Measurements from ENCODE around the gene TPCN1.

TPCN1 gene

DNA sequence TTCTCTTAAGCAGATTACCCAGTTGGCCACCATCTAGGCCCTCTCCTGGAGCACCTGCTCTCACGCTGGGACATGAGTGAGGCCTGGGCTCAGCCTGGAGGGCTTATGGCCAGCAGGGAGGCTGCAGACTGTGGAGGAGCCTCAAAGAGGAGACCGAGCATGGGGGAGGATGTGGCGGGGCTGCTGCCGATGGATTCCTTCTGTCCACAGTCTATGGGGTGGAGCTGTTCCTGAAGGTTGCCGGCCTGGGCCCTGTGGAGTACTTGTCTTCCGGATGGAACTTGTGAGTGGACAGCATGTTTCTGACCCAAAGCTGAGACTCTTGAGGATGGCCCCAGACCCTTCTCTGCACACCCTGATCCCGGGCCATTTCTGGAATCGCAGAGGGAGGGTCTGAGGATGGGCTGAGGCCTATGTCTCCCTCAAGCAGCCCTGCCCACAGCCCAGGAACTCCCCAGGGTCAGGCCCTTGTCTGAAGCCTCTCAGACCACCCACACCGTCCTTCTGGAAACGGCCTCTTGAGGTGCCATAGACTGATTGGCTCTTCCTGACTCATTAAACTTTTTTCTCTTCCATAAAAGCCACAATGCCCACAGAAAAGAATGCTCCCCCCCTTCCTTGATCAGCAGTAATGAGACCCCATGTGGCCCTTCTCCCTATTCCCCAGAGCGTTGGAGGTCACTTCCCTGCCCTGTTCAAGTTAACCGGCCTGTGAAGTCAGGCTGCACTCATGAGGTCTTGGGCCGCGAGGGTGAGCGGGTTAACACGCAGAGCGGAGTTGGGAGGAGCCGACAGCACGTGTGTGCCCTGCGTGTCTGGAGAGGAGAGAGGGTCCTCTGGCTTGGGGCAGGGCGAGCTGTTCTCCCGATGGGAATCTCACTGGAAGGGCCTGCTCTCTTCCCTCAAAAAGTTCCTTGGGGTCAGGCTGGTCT, 64.7 kb downstream of the TPCN1 start:
- no peak for DNase-seq (ENCODE audit: low read depth, low spot score)

DNA sequence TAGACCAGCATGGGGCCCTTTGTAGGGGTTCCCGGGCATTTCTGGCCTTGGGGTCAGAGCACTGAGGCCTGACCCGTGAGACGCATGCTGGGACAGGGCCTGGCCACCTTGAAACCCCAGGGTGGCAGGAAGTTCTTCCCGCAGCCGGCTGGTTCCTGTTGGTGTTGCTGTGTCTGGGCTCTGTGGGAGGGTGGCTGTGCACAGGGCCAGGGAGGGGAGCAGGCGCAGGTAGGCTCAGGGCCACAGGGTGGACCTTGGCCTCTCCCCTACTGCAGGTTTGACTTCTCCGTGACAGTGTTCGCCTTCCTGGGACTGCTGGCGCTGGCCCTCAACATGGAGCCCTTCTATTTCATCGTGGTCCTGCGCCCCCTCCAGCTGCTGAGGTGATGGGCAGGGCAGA, 65.4 kb downstream of the TPCN1 start:
- DNase-seq (ENCODE audit: low read depth, low spot score), result no peak

DNA sequence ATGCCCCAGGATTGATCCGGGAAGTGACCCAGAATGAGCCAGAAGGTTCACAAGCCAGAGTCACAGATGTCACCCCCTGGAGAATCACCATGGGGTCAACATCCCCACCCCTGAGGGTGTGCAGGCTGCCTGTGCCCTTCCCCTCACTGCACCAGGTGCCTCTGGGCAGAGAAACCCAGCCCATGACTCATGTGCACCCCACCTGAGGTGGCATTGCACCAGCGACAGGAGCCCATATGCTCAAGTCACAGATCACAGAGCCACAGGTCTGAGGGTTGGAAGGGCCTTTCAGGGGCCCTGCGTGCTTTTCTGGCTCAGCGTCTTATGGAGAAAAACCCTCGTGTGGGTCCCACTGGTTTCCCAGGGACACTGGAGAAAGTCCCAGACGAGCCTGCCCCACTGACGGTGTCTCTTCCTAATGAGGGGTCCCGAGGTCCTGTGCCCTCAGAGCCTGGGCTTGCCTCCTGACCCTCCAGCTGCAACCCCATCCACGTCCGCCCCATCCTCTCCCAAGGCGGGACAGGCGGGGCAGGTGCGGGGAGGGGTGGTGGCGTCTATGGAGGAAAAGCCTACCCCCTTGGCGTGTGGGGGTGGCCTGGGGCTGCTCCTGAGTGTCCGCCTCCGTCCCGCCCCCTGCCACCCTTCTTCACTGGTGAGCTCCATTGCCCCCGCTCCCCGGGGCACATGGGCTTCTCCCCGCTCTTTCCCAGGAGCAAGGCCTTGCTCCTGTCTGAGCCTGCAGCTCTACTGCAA, 66.1 kb downstream of the TPCN1 start:
- DNase-seq (ENCODE audit: low read depth, low spot score), result no peak

DNA sequence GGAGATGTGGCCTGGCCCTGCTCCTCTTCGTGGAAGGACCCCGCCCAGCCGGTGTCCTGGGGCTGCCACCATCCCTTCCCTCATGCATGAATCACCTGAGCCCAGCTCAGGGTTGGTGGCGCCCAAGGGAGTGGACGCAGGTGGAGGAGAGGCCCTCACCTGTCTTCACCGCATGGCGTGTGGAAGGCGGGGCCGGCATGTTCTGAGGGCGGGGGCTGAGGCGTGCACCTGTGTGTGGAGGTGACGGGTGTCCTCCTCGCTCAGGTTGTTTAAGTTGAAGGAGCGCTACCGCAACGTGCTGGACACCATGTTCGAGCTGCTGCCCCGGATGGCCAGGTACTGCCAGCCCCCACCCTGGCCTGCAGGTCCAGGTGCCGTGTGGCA, 66.6 kb downstream of the TPCN1 start:
- DNase-seq (ENCODE audit: low read depth, low spot score), result no peak

DNA sequence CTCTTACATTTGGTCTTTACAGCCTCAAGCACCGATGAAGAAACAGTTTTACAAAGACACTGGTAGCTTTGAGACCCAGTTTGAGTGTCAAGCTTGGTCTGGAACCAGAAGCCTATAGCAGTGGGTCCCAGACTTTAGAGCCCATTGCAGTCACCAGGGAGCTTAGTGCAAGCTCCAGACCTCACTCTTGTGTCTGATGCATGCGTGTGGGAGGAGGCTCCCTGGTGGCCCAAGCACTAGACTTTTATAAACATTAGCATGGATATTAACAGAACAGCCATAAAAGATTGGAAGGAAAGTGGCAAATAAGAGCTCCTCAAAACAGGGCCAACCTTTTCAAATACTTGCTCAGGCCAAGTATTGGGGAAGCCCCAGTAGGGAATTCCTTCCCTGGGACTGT, 68.1 kb downstream of the TPCN1 start:
- DNase-seq (ENCODE audit: low read depth, low spot score), result no peak

DNA sequence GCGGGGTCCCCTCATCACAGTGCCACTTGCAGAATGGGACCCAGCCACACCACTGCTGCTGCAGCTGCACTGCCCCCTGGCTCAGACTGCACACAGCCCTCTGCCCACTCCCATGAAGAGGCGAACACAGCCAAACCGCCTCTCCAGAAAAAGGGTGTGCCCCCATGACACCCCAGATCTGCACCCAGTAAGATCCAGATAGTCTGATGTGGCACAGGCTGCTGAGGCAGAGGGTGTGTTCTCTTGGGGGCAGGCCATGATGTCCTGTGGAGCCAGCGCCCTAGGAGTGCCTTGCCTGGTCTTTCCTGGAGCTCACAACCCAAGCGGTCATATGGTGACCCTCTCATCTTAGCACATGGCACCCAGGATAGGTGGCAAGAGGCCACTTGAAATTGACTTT, 69.2 kb downstream of the TPCN1 start:
- no peak for DNase-seq (ENCODE audit: low read depth, low spot score)

DNA sequence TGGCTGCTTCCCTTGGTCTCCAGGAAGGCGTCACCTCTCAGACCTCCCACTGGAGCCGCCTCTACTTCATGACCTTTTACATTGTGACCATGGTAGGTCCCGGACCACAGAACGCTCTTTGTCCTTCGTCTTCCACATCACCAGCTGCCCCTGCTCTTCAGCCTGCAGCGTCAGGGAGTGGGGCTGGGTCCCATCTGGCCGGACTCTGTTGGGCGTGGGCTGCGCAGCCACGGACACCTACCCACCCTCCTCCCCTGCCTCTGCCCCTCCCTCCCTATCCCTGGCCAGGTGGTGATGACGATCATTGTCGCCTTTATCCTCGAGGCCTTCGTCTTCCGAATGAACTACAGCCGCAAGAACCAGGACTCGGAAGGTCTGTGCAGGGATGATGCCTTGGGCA, 70.3 kb downstream of the TPCN1 start:
- DNase-seq (ENCODE audit: low read depth, low spot score), result no peak

DNA sequence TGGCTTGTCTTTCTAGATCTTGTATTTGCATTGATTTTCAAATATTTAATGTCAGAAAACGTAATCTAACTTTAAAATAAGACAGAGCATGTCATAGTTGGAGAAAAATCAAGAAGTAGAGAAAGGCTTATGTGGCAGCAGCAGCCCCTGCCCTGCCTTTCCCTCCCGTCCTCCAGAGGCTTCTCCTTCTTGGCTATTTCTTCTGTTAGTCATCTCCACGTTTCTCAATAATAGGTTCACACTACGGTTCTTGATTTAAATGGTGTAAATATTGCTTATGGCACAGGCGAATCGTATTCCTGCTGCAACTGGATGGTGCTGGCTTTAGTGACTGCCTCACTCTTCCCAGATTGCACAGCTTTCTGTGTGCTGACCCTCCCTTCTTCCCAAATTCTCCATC, 70.8 kb downstream of the TPCN1 start:
- DNase-seq (ENCODE audit: low read depth, low spot score), result no peak

DNA sequence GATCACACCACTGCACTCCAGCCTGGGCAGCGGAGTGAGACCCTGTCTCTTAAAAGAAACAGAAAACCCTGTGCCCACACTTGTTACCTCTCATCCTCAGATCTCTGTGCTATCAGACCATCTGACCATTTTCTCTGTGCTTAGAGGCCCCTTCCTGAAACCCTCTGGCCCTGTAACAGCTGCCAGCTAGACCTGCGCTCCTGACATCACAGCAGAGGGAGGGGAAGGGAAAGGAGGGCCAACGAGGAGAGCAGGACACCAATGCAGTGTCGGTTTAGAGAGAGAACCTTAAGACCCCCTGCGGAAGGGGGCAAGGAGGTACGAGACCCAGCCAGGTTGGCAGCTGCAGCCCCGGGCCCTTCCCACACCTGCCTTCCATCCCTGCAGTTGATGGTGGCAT, 71.3 kb downstream of the TPCN1 start:
- DNase-seq (ENCODE audit: low read depth, low spot score), result no peak

DNA sequence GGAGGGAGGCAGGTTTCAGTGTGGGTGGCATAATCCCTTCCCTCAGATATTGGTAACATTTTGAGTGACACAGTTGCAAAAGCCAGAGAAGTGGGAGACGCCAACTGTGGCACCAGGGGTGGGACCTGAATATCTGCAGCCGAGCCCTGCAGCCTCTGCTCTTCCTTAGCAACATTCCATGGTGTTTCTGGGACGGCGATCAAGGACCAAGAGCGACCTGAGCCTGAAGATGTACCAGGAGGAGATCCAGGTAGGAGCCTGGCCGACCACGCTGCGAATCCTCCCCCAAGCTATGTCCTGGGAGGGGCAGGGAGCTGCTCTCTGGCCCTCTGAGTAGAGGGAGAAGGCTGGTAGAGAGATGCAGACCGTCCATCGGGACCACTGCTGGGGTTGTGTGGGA, 71.8 kb downstream of the TPCN1 start:
- DNase-seq (ENCODE audit: low read depth, low spot score), result no peak

DNA sequence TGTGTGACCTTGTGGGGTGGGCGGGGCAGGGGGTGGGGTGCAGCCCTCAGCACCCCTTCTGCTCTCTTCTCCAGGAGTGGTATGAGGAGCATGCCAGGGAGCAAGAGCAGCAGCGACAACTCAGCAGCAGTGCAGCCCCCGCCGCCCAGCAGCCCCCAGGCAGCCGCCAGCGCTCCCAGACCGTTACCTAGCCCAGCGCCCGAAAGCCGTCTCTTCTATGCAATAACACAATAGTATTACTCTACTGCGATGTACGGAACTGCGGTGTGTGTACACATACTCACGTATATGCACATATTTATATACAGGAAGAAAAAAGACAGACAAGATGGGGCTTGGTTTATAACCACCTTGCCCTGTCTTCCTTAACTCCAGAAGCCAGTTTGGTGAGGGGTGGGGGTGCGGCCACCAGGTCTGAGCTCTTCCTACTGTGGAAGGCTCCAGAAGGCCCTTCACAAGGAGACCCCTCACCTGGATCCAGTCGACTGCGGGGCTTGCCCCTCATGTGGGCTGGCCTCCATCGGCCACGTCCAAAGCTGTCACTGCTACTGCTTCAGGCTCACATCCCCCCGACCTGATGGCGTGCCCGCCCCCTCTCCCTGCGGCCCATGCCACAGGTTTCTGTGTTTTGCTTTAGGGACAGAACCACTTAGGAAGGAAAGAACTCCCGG, 74.8 kb downstream of the TPCN1 start:
- no peak for DNase-seq (ENCODE audit: low read depth, low spot score)

DNA sequence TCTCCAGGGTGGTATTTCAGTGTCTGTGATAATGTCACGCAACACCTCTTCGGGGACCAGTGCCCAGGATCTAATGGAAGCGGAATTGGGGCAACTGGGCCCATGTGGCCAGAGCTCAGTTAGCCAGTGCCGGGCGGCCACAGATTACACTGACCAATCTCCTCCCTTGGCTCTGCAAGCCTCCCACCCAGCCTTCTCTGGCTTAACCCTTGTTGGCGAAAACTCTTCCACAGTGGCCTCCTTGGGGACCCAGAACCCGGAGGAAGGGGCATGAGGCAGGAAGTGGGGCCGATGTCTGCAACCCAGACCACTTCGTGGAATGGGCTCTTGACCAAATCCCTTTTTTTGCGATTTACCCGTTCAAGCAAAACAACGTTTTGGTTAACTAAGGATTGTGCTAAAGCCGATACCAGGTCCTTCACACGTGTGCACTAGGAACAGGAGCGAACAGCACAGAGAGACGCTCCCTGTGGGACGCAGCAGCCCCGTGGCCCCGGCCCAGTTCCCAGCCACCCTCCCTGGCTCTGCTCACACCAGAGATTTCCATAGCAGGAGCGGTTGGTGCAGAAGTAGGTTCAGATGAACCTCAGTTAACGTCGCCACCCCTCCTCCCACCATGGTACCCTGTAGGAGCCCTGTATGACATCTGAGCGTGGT, 75.4 kb downstream of the TPCN1 start:
- no peak for DNase-seq (ENCODE audit: low read depth, low spot score)

DNA sequence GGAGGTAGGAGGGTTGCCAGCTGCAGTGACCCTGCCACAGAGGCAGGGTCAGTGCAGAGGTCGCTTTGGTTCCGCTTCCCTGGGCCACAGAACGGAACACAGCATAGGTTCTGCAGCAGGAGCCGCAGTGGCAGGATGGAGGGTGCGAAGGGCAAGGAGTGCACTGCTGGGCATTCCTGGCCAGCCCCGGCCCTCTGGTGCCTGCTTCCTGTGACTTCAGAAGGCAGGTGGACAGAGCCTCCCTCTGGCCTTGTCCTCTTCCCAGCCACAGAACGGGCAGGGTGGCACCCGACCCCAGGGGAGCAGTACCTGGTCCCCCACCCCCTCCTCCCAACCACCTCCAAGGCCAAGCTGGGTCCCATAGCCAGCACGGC, 75.9 kb downstream of the TPCN1 start:
- DNase-seq (ENCODE audit: low read depth, low spot score), result no peak

DNA sequence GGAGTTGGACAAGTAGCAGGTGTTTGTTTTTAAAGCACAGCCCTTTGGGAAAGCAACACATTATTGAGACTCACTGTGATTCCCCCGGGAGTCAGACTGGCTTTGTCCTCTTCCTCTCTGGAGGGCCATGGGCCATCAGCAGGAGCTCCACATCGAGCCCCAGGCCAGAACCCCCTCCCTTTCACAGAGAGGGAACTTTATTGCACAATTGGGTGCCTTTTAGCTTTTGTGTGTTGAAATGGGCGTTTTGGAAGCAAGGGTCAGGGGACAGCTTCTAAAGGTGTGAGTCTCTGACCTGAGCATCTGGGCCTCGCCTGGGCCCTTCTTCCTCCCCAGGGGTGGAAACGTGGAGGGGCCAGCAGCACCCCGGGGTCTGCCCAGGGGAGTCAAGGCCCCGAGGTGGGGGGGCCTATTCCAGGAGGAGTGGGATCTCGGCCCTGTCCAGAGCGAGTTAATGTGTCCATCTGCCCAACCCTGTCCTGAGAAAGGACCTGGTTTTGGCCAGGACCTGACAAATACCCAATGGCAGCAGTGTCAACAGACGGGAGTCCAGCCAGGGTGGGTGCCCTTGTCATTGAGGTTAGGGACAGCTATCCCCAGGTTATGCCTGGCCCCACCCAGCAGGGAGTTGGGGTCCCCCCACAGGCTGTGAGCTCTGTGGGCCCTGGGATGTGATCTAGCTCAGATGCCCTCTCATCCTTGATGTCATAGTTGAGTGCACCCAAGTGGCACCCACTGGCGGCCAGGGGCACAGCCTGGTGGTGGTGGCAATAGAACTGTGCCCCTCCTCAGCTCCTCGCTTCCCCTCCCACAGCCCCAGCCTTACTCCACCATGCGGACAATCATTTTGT, 76.6 kb downstream of the TPCN1 start:
- no peak for DNase-seq (ENCODE audit: low read depth, low spot score)

DNA sequence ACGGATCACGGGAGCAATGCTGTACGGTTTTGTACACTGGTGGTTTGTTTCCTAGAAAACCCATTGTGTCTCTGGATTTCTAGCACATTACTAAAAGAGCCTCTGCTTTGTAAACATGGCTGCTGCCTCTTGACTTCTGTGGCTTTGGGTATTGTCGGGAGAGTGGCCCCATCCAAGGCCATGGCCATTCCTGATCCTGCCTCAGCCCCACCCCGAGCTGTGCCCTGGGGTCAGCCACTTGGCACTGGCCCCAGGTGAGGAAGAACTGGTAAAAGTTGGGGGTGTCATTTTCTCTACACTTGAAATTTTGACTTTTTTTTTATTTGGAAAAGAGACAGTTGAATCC, 77.2 kb downstream of the TPCN1 start:
- DNase-seq (ENCODE audit: low read depth, low spot score), result no peak

DNA sequence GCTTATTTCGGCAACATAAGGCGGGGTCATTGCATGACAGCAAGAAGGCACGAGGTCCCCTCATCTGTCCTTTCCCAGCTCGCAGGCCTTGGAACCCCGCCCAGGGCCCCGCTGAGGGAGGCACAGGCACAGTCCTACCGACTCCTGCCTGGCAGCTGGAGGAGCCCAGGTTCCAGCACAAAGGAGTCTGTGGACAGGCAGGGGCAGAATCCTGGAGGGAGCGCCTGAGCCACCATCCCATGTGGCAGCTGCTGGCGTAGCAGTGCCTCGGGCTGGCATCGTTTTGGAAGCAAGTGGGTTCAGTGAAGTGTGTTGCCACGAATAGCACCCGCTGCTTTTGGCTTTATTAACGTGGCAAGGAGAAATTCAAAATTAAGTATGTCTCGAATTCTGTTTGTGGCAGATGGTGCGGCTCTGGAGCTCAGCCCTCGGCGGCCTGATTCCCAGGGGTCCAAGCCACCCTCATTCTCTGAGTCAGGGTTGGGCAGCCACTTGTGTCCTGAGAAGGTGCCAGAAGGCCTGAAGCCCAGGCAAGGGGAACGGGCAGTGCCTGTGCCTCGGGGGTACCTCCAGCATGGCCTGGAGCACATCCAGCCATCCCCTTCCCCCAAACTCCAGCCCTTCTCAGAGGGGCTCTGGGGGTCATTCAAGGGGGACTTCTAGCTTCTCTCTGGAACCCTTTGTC, 77.7 kb downstream of the TPCN1 start:
- no peak for DNase-seq (ENCODE audit: low read depth, low spot score)

DNA sequence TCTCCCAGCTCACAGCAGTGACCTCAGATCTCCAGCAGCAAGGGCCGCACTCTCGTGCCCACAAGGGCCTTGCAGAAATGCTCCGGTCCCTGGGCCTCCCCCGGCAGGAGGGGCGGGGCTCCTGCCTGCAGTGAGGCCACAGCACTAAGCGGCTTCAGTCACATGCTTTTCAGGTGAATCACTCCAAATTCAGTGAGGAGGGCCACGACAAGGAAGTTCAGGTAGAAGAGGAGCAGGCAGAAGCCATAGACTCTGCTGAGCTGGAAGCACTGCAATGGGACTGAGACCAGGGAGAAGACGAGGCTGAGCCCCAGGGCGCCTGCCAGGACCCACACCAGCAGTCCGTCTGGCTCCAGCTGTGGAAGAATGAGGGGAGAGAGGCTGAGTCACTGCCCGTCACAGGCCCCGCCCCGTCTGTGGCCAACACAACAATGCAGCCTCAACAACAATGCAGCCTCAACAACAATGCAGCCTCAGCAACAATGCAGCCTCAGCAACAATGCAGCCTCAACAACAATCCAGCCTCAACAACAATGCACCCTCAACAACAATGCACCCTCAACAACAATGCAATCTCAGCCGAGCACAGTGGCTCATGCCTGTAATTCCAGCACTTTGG, 78.5 kb downstream of the TPCN1 start:
- peak; percentile 90 for DNase-seq (ENCODE audit: low read depth, low spot score)

DNA sequence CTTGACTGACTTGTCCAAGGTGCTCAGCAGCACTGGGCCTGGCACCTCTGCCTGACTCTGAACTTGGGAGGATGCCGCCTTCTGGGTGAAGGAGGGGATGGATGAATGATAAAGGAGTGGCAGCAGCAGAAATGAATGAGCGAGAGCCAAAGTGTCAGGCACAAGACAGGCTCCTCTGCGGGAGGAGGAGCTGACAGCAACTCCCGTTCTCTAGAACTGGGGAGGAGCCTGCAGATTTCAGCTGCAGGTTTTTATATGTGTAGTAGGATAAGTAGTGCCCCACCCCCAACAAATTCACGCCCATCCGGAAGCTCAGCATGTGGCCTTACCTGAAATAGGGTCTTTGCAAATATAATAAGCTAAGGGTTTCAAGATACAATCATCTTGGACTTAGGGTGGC, 80.5 kb downstream of the TPCN1 start:
- no peak for DNase-seq (ENCODE audit: low read depth, low spot score)

DNA sequence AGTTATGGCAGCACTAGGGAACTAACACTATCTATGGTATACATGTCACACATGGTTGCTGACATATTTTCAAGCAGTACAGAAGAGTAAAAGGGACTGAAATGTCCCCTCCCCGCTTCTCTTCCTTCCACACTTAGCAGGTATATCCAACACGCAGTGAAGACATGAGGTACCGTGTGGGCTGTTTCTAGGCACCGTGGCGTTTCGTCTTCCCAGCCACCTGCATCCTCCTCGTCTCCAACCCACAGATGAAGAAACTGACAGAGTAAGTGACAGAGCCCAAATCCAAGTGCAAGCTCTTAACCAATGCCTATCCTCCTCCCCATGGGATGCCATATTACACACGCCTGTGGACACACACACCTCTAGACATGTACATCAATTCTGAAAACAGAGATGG, 81.2 kb downstream of the TPCN1 start:
- DNase-seq (ENCODE audit: low read depth, low spot score), result no peak

Data from ELF-1 (cell line).